Muscle of arm (tissue), 12 donors: ENCODE results near the gene POF1B. TPM values are rescaled to one million over a fixed set of nuclear protein-coding genes. Genes with fewer than 3 reads are reported as not detected.

Experiments used
- DNase-seq: peaks from one replicate; pipeline ENCODE4 v3.0.0-alpha.2; 2013
- polyA plus RNA-seq, 12 donors: library from polyadenylated mRNA; unstranded; fragments of 120-200 nt; gene quantifications; one replicate each; pipeline ENCODE4 v1.2.1, GENCODE V29; 2013; ENCODE audit not compliant: insufficient read length in 12 of 12

Gene POF1B
- polyA plus RNA-seq, 12 donors, result 0.05 to 13.8 (median 0.23) TPM; not detected in 2

GRCh38 chrX:85243761-85244449, 135.6 kb downstream of the POF1B start, which contains the start of the genes SATL1 and ZNF711:
Gene SATL1 (minus strand): TSS chrX:85243779. CDS start chrX:85108968, 134,811 bp downstream.
Gene ZNF711 (plus strand): TSS chrX:85243991. CDS start chrX:85247573, 3,582 bp downstream.
- peak; percentile 84 for DNase-seq

DNA sequence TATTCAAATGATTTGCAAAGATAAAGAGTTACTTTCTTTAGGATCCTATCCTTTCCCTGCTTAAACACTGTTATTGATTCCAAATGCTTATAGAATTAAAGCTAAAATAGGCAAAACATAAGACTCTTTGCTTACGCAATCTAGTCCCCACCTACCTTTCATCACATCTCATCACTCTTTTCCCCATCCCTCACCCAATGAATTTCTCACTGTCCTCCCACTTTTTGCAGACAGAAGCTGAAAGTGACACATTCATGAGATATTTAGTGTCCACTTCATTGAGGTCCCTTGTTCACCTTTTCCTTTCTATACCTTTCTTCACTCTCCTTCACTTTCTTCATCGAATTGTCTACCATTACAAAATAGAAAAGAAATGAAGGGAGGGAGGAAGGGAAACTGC, 136.3 kb downstream of the POF1B start:
- peak; percentile 2 for DNase-seq

Other genes starting within 250 kb of the POF1B start
- gene SATL1, start 135.9 kb downstream of the POF1B start, polyA plus RNA-seq, result under 1 TPM in 10 of 12 donors, not detected in 2; 0.32 to 0.77 (median 0.43) TPM
- gene ZNF711, start 135.7 kb downstream of the POF1B start, polyA plus RNA-seq, result 10 to 100 TPM in 11 of 12 donors, not detected in 1; 21.5 to 50.3 (median 35.4) TPM